ENCODE data around the gene ZNF430.

GRCh38 chr19:21109116-21109515 is 88.7 kb downstream of the ZNF430 start:
- TF ChIP-seq CTCF (IDR thresholded peaks at IDR 0.05) (no peak), E2F1 (CRISPR knock-in tag; IDR thresholded peaks at IDR 0.05) (no peak), NFYB (CRISPR knock-in tag; conservative IDR thresholded peaks at IDR 0.05; ENCODE audit: low read depth) (no peak), JUN (CRISPR knock-in tag; IDR thresholded peaks at IDR 0.05) (no peak), MLX (CRISPR knock-in tag; IDR thresholded peaks at IDR 0.05) (no peak), NR3C1 (CRISPR knock-in tag; conservative IDR thresholded peaks at IDR 0.05; ENCODE audit: low read depth) (no peak), TP53 (CRISPR knock-in tag; IDR thresholded peaks at IDR 0.05) (no peak)

All from WTC11 (cell line).